Activated CD4-positive, alpha-beta T cell treated with anti-CD3 and anti-CD28 coated beads, Interleukin-2, amount 50 U/mL, for 48 hours (primary cell): ENCODE data around the gene PPP1R12A.

Experiments
- DNase-seq, 2 experiments: peaks; one replicate each; pipeline ENCODE4 v3.0.0-alpha.2; 2020

PPP1R12A gene

GRCh38 chr12:79765157-79765556 lies 169.7 kb downstream of the PPP1R12A start:
- no peak for DNase-seq

GRCh38 chr12:79764641-79765040 lies 170.3 kb downstream of the PPP1R12A start:
- no peak for DNase-seq

- DNase-seq, result no peak
These were observed 171.0 kb downstream of the PPP1R12A start for GRCh38 chr12:79763766-79764452.

GRCh38 chr12:79761341-79761740 lies 173.6 kb downstream of the PPP1R12A start:
- no peak for DNase-seq

- no peak for DNase-seq
These were observed 187.6 kb downstream of the PPP1R12A start for GRCh38 chr12:79747274-79747673.

- DNase-seq, result peak; percentile 7 to 11
These were observed 196.8 kb downstream of the PPP1R12A start for GRCh38 chr12:79737875-79738718.

- no peak for DNase-seq
These were observed 202.3 kb downstream of the PPP1R12A start for GRCh38 chr12:79732638-79733037.

GRCh38 chr12:79725987-79726386 lies 208.9 kb downstream of the PPP1R12A start:
- no peak for DNase-seq
